ENCODE results near the gene GRM8.

GRM8 gene

GRCh38 chr7:127231415-127231814 is 21.3 kb downstream of the GRM8 start:
- Histone ChIP-seq H3K9me3 (ENCODE audit: control insufficient read depth, low read length) (no peaks in the 10 kb centered on the region), H3K14ac (ENCODE audit: low read length in 2 of 2) (no peak overlapping the region), H2BK120ac (ENCODE audit: low read depth, low read length) (no peak overlapping the region), H4K8ac (ENCODE audit: low read length) (no peak overlapping the region), H3K4me2 (ENCODE audit: low read length, poor library complexity, severe bottlenecking) (no peak overlapping the region), H2BK12ac (ENCODE audit: low read length in 2 of 2) (no peak overlapping the region), H3K27ac (ENCODE audit: low read length, poor library complexity, severe bottlenecking) (no peak overlapping the region), H3K18ac (ENCODE audit: low read depth in 1 of 2, low read length in 2 of 2) (no peak overlapping the region), H3K36me3 (ENCODE audit: control insufficient read depth in 1 of 2, insufficient read depth in 2 of 2, low read depth in 1 of 2, low read length in 2 of 2) (no peaks in the 10 kb centered on the region), H3K9ac (ENCODE audit: low read length) (no peak overlapping the region), H2BK15ac (ENCODE audit: low read depth, poor library complexity, severe bottlenecking) (no peak overlapping the region), H2BK5ac (ENCODE audit: low read depth, low read length, poor library complexity, severe bottlenecking) (no peak overlapping the region), H2AK5ac (ENCODE audit: low read length, severe bottlenecking) (no peak overlapping the region), H3K4ac (ENCODE audit: low read depth in 1 of 2, low read length in 2 of 2) (no peak overlapping the region), H3K27me3 (ENCODE audit: control insufficient read depth in 1 of 2, insufficient read depth in 1 of 2, low read length in 2 of 2) (peaks cover 0 to 5% of the 10 kb centered on the region in 2 experiments), H3K79me1 (replicated peaks; ENCODE audit: low read length, poor library complexity, severe bottlenecking) (no peaks in the 10 kb centered on the region), H4K91ac (ENCODE audit: low read length) (no peak overlapping the region), H3K23ac (ENCODE audit: low read length in 2 of 2) (no peak overlapping the region), H3K4me3 (ENCODE audit: insufficient read depth in 1 of 2, low read depth in 1 of 2, low read length in 2 of 2) (no peak overlapping the region), H2AFZ (ENCODE audit: low read depth, low read length) (no peak overlapping the region), H3K4me1 (ENCODE audit: control insufficient read depth, insufficient read depth, low read depth, low read length) (no peaks in the 10 kb centered on the region)
- DNase-seq, result no peak

- Histone ChIP-seq H3K14ac (ENCODE audit: low read length in 2 of 2) (no peak overlapping the region), H4K8ac (ENCODE audit: low read length) (no peak overlapping the region), H2BK15ac (ENCODE audit: low read depth, poor library complexity, severe bottlenecking) (no peak overlapping the region), H3K79me1 (replicated peaks; ENCODE audit: low read length, poor library complexity, severe bottlenecking) (no peaks in the 10 kb centered on the region), H2AK5ac (ENCODE audit: low read length, severe bottlenecking) (no peak overlapping the region), H3K23ac (ENCODE audit: low read length in 2 of 2) (no peak overlapping the region), H3K27me3 (ENCODE audit: control insufficient read depth in 1 of 2, insufficient read depth in 1 of 2, low read length in 2 of 2) (peaks cover 0 to 5% of the 10 kb centered on the region in 2 experiments), H3K36me3 (ENCODE audit: control insufficient read depth in 1 of 2, insufficient read depth in 2 of 2, low read depth in 1 of 2, low read length in 2 of 2) (no peaks in the 10 kb centered on the region), H4K91ac (ENCODE audit: low read length) (no peak overlapping the region), H3K4me2 (ENCODE audit: low read length, poor library complexity, severe bottlenecking) (no peak overlapping the region), H2BK120ac (ENCODE audit: low read depth, low read length) (no peak overlapping the region), H3K4me3 (ENCODE audit: insufficient read depth in 1 of 2, low read depth in 1 of 2, low read length in 2 of 2) (no peak overlapping the region), H2BK5ac (ENCODE audit: low read depth, low read length, poor library complexity, severe bottlenecking) (no peak overlapping the region), H3K4ac (ENCODE audit: low read depth in 1 of 2, low read length in 2 of 2) (no peak overlapping the region), H2BK12ac (ENCODE audit: low read length in 2 of 2) (no peak overlapping the region), H3K9me3 (ENCODE audit: control insufficient read depth, low read length) (no peaks in the 10 kb centered on the region), H3K4me1 (ENCODE audit: control insufficient read depth, insufficient read depth, low read depth, low read length) (no peaks in the 10 kb centered on the region), H3K18ac (ENCODE audit: low read depth in 1 of 2, low read length in 2 of 2) (no peak overlapping the region), H3K27ac (ENCODE audit: low read length, poor library complexity, severe bottlenecking) (no peak overlapping the region), H2AFZ (ENCODE audit: low read depth, low read length) (no peak overlapping the region), H3K9ac (ENCODE audit: low read length) (no peak overlapping the region)
- DNase-seq, result no peak
- WGBS, result 93% methylated on average over 3 of the region's 3 CpGs
These were observed 22.4 kb downstream of the GRM8 start for GRCh38 chr7:127230192-127230925.

- no peak overlapping the region for H3K4ac ChIP-seq (ENCODE audit: low read depth in 1 of 2, low read length in 2 of 2)
- no peak for DNase-seq
- no peak overlapping the region for H2AK5ac ChIP-seq (ENCODE audit: low read length, severe bottlenecking)
These were observed 25.9 kb downstream of the GRM8 start for GRCh38 chr7:127226685-127227374.

GRCh38 chr7:127221731-127222130 is 31.0 kb downstream of the GRM8 start:
- Histone ChIP-seq H2AK5ac (ENCODE audit: low read length, severe bottlenecking) (no peak overlapping the region), H2BK12ac (ENCODE audit: low read length in 2 of 2) (no peak overlapping the region), H3K4me3 (ENCODE audit: insufficient read depth in 1 of 2, low read depth in 1 of 2, low read length in 2 of 2) (no peak overlapping the region), H3K27ac (ENCODE audit: low read length, poor library complexity, severe bottlenecking) (no peak overlapping the region), H3K27me3 (ENCODE audit: control insufficient read depth in 1 of 2, insufficient read depth in 1 of 2, low read length in 2 of 2) (peaks cover 0 to 2% of the 10 kb centered on the region in 2 experiments), H3K4ac (ENCODE audit: low read depth in 1 of 2, low read length in 2 of 2) (no peak overlapping the region), H2AFZ (ENCODE audit: low read depth, low read length) (no peak overlapping the region), H4K8ac (ENCODE audit: low read length) (no peak overlapping the region), H2BK120ac (ENCODE audit: low read depth, low read length) (no peak overlapping the region), H4K91ac (ENCODE audit: low read length) (no peak overlapping the region), H2BK15ac (ENCODE audit: low read depth, poor library complexity, severe bottlenecking) (no peak overlapping the region), H3K36me3 (ENCODE audit: control insufficient read depth in 1 of 2, insufficient read depth in 2 of 2, low read depth in 1 of 2, low read length in 2 of 2) (no peaks in the 10 kb centered on the region), H3K79me1 (replicated peaks; ENCODE audit: low read length, poor library complexity, severe bottlenecking) (no peaks in the 10 kb centered on the region), H3K23ac (ENCODE audit: low read length in 2 of 2) (no peak overlapping the region), H3K18ac (ENCODE audit: low read depth in 1 of 2, low read length in 2 of 2) (no peak overlapping the region), H3K9ac (ENCODE audit: low read length) (no peak overlapping the region), H2BK5ac (ENCODE audit: low read depth, low read length, poor library complexity, severe bottlenecking) (no peak overlapping the region), H3K4me1 (ENCODE audit: control insufficient read depth, insufficient read depth, low read depth, low read length) (no peaks in the 10 kb centered on the region), H3K14ac (ENCODE audit: low read length in 2 of 2) (no peak overlapping the region), H3K9me3 (ENCODE audit: control insufficient read depth, low read length) (no peaks in the 10 kb centered on the region), H3K4me2 (ENCODE audit: low read length, poor library complexity, severe bottlenecking) (no peak overlapping the region)
- WGBS, result 55% methylated on average over 1 of the region's 1 CpG
- DNase-seq, result no peak

More at GRCh38 chr7:127226685-127227374, 25.9 kb downstream of the GRM8 start:
- no peak overlapping the region for H4K91ac ChIP-seq (ENCODE audit: low read length)
- H2BK5ac ChIP-seq (ENCODE audit: low read depth, low read length, poor library complexity, severe bottlenecking), result no peak overlapping the region
- H3K27me3 ChIP-seq (ENCODE audit: control insufficient read depth in 1 of 2, insufficient read depth in 1 of 2, low read length in 2 of 2), result peaks cover 0 to 5% of the 10 kb centered on the region in 2 experiments
- H2BK120ac ChIP-seq (ENCODE audit: low read depth, low read length), result no peak overlapping the region
- H3K23ac ChIP-seq (ENCODE audit: low read length in 2 of 2), result no peak overlapping the region
- 27% methylated on average over 4 of the region's 10 CpGs for WGBS
- H4K8ac ChIP-seq (ENCODE audit: low read length), result no peak overlapping the region
- H2AFZ ChIP-seq (ENCODE audit: low read depth, low read length), result no peak overlapping the region
- H3K14ac ChIP-seq (ENCODE audit: low read length in 2 of 2), result no peak overlapping the region
- H2BK12ac ChIP-seq (ENCODE audit: low read length in 2 of 2), result no peak overlapping the region
- H2BK15ac ChIP-seq (ENCODE audit: low read depth, poor library complexity, severe bottlenecking), result no peak overlapping the region
- no peaks in the 10 kb centered on the region for H3K79me1 ChIP-seq (replicated peaks; ENCODE audit: low read length, poor library complexity, severe bottlenecking)
- no peak overlapping the region for H3K27ac ChIP-seq (ENCODE audit: low read length, poor library complexity, severe bottlenecking)
- no peaks in the 10 kb centered on the region for H3K4me1 ChIP-seq (ENCODE audit: control insufficient read depth, insufficient read depth, low read depth, low read length)
- H3K36me3 ChIP-seq (ENCODE audit: control insufficient read depth in 1 of 2, insufficient read depth in 2 of 2, low read depth in 1 of 2, low read length in 2 of 2), result no peaks in the 10 kb centered on the region
- no peak overlapping the region for H3K18ac ChIP-seq (ENCODE audit: low read depth in 1 of 2, low read length in 2 of 2)
- no peak overlapping the region for H3K9ac ChIP-seq (ENCODE audit: low read length)
- no peak overlapping the region for H3K4me2 ChIP-seq (ENCODE audit: low read length, poor library complexity, severe bottlenecking)
- H3K4me3 ChIP-seq (ENCODE audit: insufficient read depth in 1 of 2, low read depth in 1 of 2, low read length in 2 of 2), result no peak overlapping the region
- no peaks in the 10 kb centered on the region for H3K9me3 ChIP-seq (ENCODE audit: control insufficient read depth, low read length)

All from mesenchymal stem cell (in vitro differentiated cells and primary cell).